HG03064 (cell line): ENCODE data around the gene SYT12.

Experiments used
- ATAC-seq: cut with Tn5 transposase; IDR thresholded peaks from one replicate; pipeline ENCODE4 v1.9.1; 2021; ENCODE audit warnings: low read depth; ENCODE audit not compliant: unreplicated experiment

The SYT12 gene

DNA sequence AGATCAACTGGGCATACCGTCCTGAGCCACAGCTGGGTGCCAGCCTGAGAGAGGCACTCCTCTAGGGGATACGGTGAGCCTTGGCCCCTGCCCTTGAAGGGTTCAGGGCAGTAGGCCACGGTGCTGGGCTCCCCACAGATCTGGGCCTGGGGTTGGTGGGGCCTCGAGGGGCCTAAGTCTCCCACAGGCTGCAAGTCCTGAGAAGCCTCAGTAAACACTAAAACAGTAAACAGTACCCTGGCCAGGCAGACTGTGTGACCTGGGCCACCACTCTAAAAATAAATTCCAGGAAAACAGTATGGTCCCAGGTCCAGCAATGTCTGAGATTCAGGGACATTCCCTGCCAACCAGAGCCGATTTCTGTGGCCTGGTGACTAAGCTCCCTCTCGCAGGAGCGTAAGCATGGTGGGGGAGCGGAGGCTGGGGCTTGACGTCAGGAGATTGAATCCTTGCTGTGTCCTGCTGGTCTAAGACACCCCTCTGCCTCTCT lies 31.5 kb downstream of the SYT12 start:
- no peak for ATAC-seq

DNA sequence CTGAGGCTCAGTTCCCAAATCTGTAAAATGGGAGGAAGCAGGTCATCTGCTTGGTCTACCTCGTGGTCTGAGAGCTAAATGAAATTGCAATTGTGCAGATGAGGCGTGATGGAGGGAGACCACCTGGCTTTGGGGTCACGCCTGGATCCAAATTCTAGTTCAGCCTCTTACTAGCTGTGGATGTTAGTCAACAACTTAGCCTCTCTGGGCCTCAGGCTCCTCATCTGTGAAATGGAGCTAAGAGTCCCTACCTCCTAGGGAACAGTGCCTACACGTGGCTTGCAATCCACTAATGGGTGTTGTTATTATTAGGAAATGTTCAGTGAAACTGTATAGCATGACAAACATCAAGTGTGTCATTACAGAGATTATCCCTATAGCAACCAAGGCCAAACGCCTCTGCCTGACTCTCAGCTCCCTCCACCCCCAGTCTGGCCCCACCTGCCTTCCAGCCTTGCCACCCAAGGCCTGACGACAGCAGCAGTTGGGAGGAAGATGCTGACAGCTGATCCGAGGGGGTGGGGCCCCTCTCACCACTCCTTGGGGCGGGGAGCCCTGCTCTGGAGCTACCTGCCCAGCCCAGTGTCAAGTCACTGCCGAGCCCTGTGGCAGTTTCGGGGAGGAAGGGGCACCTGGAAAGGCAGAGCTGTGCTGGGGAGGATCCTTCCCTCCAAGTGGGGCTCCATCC lies 32.0 kb downstream of the SYT12 start:
- ATAC-seq = no peak

DNA sequence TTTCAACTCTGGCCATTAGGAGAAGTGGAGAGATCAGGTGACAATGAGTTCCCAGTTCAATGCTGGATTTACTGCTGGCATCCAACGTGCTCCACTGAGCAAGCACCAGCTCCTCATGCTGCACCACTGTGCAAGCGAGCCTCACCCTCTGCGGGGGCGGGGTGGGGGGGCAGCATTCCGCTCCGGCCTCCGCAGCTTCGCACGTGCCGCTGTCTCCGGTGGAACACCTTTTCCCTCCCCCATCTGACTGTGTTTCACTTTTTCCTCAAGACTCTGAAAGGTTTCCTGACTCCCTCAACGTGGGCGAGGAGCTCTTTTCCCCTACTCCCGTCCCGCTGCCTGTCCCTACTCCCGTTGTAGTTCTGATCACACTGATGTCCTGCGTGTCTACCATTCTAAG lies 32.9 kb downstream of the SYT12 start:
- ATAC-seq = no peak

DNA sequence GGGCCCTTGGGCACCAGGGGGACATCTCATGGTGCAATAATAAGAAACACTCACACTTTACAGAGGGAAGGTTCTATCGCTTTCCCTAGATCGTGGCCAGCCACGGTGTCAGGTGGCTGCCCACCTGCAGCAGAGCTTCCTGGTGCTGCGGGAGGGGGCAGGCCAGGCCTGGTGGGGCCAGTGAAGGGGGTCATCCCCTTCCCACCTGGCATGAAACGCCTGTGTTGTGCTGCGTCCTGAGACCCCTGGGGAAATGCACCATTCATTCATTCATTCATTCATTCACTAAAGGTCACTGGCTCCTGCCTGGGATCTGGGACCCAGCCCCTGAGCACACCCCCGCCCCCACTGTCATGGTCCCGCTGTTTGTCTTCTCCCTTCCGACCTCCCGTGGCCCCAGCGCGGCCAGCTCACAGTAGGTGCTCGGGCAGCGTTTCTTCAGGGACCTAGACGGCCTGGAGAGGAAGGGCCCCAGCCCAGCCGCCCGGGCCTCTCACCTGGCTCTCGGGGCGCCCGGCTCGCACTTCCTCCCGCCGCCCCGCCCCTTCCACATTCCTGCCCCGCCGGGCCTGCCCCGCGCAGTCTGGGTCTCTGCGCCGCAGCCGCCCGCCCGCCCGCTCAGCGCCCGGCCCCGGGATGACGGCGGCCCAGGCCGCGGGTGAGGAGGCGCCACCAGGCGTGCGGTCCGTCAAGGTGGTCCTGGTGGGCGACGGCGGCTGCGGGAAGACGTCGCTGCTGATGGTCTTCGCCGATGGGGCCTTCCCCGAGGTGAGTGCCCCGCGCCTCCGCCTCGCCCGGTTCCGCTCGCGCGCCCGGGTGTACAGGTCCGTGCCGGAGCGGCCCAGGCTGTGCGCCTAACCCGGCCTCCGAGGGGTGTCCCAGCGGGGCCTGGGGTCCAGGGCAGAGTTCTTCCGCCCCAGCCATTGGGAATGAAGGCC lies 33.6 kb downstream of the SYT12 start, which contains the start of gene RHOD:
RHOD (plus strand) TSS at position 581 of the 938 bp plus-strand sequence; CDS start at position 637, 56 bp downstream.
- ATAC-seq = no peak

GRCh38 chr11:67057205-67057672 lies 34.3 kb downstream of the SYT12 start:
- ATAC-seq = no peak

DNA sequence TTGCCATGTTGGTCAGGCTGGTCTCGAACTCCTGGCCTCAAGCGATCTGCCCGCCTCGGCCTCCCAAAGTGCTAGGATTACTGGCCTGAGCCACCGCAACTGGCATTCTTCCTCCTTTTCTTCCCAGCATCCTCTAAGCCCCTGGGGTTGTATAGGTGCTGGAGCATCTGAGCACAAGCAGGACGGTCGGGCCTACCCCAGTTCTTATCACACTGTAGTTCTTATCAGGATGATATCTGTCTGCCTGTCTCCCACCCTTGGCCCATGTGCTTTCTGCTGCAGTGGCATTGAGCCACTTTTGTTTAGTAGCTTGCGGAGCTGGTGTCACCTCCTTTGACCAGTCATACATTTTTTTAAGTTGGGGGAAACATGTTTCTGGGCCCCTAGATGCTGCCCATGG lies 35.6 kb downstream of the SYT12 start:
- no peak for ATAC-seq

DNA sequence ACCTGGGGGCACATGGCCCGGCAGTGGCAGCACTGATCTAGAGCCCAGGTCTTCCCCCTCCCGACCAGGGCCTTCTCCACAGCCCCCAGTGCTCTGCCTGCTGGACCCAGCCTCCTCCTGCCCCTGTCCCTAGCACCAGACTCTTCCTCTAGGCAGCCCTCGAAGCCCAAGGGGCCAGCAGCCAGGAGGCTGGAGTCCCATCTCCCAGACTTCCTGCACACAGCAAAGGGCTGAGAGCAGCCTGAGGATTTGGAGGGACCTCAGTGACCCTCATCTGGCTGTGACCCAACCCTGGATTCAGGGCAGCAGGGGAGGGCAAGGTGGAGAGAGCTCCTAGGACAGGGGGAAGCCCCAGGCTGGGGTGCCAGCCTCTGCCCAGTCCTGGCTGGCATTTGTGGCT lies 36.7 kb downstream of the SYT12 start:
- ATAC-seq = no peak

- ATAC-seq = no peak
Measured at GRCh38 chr11:67060111-67060522, 37.2 kb downstream of the SYT12 start.

DNA sequence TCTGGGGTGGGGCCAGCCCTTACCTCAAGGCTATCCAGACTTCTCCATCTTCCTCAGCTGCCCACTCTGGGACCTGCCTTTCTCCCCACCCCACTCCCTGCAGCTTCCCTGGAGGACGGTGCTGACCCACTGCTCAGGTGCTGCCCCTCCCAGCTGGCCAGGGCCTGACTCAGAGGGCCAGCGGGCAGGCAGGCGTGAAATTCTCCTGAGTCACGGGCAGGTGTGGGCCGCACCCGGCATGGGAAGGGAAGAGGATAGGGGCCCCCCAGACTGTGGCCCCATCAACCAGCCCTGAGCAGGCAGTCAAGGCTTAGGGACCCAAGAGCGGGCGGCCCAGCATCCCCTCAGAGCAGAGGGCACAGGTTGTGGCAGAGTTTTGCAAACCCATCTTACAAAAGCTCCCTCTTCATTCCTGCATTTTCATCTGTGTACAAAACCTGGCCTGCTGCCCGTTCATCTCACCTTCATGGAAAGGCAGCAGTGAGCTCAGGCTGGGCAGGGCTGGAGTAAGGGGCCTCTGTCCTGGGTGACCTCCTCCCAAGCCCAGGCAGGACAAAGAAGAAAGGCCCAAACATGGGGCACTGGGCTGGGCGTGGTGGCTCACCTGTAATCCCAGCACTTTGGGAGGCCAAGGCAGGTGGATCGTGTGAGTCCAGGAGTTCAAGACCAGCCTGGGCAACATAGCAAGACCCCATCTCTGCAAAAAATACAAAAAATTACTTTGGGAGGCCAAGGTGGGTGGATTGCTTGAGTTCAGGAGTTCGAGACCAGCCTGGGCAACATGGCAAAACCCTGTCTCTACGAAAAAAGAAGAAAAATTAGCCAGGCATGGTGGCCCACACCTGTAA lies 39.8 kb downstream of the SYT12 start:
- no peak for ATAC-seq

DNA sequence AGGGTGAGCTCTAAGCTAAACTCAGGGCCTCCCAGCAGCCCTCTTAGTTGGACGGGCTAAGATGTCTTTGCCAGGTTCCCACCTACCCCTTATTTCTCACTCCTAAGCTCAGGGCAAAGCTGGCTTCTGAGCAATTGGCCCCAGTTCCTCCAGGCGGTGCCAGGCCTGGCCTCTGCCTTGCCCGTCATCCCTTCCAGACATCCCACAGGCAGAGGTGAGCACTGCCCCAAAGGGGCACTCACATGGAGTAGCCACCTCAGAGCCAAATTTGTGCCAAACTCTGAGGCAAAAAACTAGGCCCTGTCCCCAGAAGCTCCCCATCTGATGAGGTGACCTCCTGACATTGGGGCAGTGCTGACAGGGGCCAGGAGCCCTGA lies 43.4 kb downstream of the SYT12 start:
- ATAC-seq = no peak

DNA sequence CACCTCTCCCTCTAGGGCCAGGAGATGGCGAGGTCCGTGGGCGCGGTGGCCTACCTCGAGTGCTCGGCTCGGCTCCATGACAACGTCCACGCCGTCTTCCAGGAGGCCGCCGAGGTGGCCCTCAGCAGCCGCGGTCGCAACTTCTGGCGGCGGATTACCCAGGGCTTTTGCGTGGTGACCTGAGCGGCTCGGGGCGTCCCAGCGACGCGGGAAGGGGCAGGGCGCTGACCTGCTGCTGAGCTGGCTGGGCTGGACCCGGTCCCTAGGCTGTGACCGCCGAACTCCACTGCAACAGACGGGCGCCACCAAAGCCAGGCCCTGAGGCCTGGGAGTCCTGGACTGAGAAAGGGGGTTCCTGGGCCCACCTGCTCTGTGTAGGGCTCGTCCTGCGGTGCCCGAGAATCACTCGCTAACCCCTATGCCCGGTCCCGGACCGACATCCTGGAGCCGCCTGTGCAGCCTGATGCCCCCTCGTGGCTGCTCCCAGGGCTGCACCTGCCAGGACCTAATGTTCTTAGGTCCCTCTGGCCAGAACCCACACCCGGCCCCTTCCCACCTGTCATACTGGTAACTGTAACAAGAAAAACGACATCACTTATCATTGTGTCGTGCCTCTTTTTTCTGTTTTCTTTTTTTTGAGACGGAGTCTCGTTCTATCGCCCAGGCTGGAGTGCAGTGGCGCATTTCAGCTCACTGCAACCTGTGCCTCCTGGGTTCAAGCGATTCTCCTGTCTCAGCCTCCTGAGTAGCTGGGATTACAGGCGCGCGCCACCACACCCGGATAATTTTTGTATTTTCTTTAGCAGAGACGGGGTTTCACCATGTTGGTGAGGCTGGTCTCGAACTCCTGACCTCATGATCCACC lies 48.7 kb downstream of the SYT12 start:
- ATAC-seq = no peak

DNA sequence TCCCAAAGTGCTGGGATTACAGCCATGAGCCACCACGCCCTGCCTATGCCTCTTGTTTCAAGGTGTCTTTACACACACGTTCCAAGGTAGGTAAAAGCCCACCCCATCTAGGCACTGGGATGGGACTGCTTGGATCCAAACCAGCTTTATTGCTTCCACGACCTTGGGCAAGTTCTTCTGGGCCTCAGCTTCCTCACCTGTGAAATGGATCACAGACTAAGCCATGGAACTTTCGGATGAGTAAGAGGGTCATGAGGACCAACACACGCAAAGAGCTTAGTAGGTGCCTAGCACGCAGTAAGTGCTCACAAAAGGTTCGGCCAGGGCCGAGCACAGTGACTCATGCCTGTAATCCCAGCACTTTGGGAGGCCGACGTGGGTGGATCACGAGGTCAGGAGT lies 49.4 kb downstream of the SYT12 start:
- ATAC-seq = no peak

DNA sequence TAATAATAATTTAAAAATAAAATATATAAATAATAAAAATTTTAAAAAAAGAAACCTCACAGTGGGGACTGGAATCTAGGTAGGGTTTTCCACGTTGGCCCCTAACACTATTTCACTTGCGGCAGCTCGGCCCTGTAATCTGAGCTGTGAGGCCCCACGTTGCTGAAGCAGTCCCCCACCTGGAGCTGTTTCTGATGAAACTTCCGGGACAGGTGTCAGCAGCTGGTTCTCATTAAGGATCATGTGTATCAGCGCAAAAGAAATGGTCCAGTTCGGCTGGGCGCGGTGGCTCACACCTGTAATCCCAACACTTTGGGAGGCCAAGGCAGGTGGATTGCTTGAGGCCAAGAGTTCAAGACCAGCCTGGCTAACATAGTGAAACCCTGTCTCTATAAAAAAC lies 51.0 kb downstream of the SYT12 start:
- ATAC-seq = no peak

DNA sequence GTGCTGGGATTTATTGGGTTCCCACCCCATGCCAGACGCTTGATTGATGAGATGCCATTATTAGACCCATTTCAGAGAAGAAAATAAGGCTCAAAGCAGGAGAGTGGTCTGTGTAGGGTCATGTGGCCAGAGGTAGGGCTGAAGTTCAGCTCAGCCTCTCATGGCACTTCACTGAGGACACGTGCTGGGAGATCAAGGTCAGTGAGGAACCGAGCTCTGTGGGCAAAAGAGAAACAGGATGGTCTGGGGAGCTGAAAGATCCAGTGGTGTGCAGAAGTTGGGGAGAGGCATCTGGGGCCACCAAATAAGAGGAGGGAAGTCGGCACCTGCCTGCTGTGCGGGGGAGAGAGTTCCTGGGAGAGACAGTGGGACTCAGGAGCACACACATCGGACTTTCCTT lies 53.3 kb downstream of the SYT12 start:
- ATAC-seq = no peak

DNA sequence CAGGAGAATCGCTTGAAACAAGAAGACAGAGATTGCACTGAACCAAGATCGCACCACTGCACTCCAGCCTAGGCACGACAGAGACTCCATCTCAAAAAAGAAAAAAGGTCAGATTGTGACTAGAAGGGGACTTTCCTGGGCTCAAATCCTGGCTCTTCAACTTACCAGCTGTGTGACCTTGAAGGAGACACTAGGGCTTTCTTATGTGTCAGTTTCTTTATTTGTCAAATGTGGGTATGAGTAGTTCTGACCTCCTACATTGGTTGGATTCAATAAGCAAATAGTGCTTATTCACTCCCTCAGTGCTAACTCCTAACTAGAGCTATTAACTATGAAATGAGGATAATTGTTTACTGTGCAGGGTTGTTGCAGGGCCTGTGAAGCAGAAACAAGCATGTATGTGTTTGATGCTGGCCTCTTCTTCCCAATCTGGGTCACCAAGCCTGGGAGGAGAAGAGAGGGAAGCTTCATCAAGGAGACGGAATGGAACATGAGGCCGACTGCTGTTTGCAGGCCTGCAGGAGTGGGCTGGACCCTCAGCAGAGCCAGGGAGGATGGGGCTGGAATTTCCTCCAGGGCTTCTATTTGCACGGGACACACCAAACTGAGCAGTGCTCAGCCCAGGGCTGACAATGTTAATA lies 56.3 kb downstream of the SYT12 start:
- no peak for ATAC-seq

- no peak for ATAC-seq
Measured at GRCh38 chr11:67082071-67082791, 59.3 kb downstream of the SYT12 start.

- no peak for ATAC-seq
Measured at GRCh38 chr11:67083786-67084366, 60.9 kb downstream of the SYT12 start.

DNA sequence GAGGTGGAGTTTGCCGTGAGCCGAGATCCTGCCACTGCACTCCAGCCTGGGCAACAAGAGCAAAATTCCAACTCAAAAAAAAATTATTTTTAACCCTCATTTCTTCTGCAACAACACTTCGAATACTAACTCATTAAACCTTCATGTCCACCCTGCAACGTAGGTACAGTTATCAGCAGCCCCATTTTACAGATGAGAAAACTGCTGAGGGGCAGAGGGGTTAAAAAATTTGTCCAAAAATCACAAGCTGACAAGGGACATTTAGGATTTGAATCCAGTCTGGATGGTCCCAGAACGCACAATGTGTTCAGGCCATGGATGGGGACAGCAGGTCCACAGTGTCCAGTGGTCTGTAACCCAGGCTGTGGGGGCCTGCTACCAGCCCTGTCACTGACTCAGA lies 62.7 kb downstream of the SYT12 start:
- no peak for ATAC-seq
